OCI-M2 (cell line): ENCODE measurements around the gene COL9A3.
"Not testable (repeated sequence)": the region's sequence is repeated elsewhere in the genome, so short reads cannot be mapped to it uniquely, and the experiment has no call there.

ENCODE experiments used
- DNase-seq: peaks from one replicate; lab custom pipeline; 2025; ENCODE audit not compliant: unreplicated experiment; lab: John Stamatoyannopoulos, UW

The COL9A3 gene

GRCh38 chr20:62832951-62833391 lies 16.1 kb downstream of the COL9A3 start:
- DNase-seq = no peak

GRCh38 chr20:62834967-62835730 lies 18.3 kb downstream of the COL9A3 start:
- no peak for DNase-seq

- no peak for DNase-seq
These were observed 19.3 kb downstream of the COL9A3 start for GRCh38 chr20:62835931-62836861.

GRCh38 chr20:62836967-62837490 lies 20.2 kb downstream of the COL9A3 start:
- DNase-seq = no peak

GRCh38 chr20:62837790-62838127 lies 20.9 kb downstream of the COL9A3 start:
- DNase-seq = no peak

- DNase-seq = no peak
These were observed 21.5 kb downstream of the COL9A3 start for GRCh38 chr20:62838128-62838891.

GRCh38 chr20:62839261-62839660 lies 22.4 kb downstream of the COL9A3 start:
- no peak for DNase-seq

GRCh38 chr20:62839816-62840215 lies 23.0 kb downstream of the COL9A3 start:
- DNase-seq = no peak

GRCh38 chr20:62840244-62841197 lies 23.7 kb downstream of the COL9A3 start:
- DNase-seq = no peak

- no peak for DNase-seq
These were observed 24.9 kb downstream of the COL9A3 start for GRCh38 chr20:62841705-62842212.

GRCh38 chr20:62843656-62844055 lies 26.8 kb downstream of the COL9A3 start:
- no peak for DNase-seq

- no peak for DNase-seq
These were observed 27.3 kb downstream of the COL9A3 start for GRCh38 chr20:62844182-62844581.

- DNase-seq = no peak
These were observed 28.7 kb downstream of the COL9A3 start for GRCh38 chr20:62845416-62846160.

- DNase-seq = no peak
These were observed 29.5 kb downstream of the COL9A3 start for GRCh38 chr20:62846166-62846890.

- DNase-seq = not testable (repeated sequence)
These were observed 32.1 kb downstream of the COL9A3 start for GRCh38 chr20:62848917-62849316.

- DNase-seq = no peak
These were observed 32.6 kb downstream of the COL9A3 start for GRCh38 chr20:62849431-62849830.

GRCh38 chr20:62850333-62850974 lies 33.6 kb downstream of the COL9A3 start:
- DNase-seq = no peak

- DNase-seq = no peak
These were observed 35.3 kb downstream of the COL9A3 start for GRCh38 chr20:62852196-62852595.
